Caki2 (cell line): ENCODE measurements around the gene RNF144A. TPM values are rescaled to one million over a fixed set of nuclear protein-coding genes. Genes with fewer than 3 reads are reported as not detected.
A peak's percentile ranks its signal among the peaks of the same experiment; 100 is the strongest.

Source experiments
- DNase-seq: peaks from one replicate; pipeline ENCODE4 v3.0.0-alpha.2; 2015; ENCODE audit warnings: low read depth
- in situ Hi-C: cut with HindIII; loops from 2 replicates; pipeline ENCODE4 v1.10.0; 2016; ENCODE audit warnings: low sequenced_read_pairs, low pct_unique_long_range_greater_than_20kb, mixed read lengths
- total RNA-seq: library from RNA; depleted of rRNA; stranded (reverse); fragments of >200 nt; shearing (Covaris generic); gene quantifications from 2 replicates; pipeline ENCODE4 v1.2.3, GENCODE V29; 2014; ENCODE audit warnings: low replicate concordance

The RNF144A gene
- total RNA-seq, 1 experiment from 2014 or later, result 5.0 TPM

GRCh38 chr2:7040547-7040946 lies 123.3 kb downstream of the RNF144A start:
- in situ Hi-C loops, result no loop called here
- no peak for DNase-seq

DNA sequence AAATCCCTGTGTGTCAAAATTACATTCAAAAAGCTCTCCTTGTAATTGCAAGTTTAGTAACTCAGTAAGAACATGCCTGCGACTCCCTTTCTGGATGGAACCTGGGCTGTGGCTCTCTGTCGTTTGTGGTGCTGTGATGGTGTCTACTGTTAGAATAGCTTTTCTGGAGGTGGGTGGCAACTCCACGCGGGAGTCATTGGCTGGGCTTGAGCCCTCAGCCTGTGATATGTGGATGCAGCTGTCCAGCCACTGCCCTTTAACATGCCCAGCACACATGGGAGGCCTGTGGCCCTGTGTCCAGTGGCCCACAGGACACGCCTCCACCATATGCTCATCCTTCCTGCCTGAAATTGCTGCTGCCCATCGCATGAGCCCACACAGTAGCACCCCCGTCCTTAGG lies 124.2 kb downstream of the RNF144A start:
- no peak for DNase-seq
- in situ Hi-C loops, result no loop called here

- in situ Hi-C loops, result no loop called here
- DNase-seq, result no peak
Measured at GRCh38 chr2:7043690-7044089, 126.5 kb downstream of the RNF144A start.

DNA sequence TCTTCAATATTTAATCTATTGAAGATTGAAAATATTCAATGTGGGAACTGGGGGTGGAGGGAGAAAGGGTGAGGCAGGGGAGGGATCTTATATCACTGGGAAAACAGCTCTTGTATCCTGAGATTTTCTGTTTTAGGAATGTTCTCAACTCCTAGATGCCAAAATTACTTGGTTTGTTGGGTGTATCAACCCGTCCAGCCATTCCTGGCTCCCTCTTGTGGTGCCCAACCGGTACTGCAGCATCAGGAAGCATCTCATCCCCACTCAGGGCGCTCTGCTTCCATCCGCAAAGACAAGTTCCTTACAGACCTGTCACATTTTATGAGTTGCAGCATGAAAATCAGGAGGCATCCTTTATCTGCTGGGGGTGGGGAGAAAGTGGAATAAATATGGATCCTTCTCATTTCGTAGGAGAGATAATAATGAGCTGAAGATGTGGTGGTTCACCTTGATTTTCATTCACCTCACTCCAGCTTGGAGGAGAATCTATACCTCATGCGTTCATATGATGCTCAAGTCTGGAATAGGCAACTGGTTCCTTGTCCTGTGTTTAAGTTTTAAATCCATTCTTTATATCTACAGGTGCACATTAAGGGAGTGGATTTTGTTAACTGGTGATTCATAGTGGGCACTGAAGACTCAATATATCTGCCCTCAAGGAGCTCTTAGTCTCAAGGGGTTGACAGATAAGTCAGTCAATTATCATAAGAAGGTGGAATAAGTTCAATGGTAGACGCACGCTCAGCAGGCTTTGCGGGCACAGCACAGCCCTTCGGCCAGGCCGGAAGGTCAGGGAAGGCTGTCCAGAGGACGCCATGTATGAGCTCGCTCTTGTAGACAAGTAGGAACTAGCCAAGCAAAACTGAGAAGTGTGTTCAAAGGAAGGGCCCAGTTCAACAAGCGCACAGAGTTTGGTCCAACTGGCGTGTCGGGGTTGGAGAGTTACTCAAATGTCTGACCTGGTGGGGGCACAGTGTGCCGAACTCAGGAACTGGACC lies 127.3 kb downstream of the RNF144A start:
- peak; percentile 18 for DNase-seq
- in situ Hi-C loops, result no loop called here

DNA sequence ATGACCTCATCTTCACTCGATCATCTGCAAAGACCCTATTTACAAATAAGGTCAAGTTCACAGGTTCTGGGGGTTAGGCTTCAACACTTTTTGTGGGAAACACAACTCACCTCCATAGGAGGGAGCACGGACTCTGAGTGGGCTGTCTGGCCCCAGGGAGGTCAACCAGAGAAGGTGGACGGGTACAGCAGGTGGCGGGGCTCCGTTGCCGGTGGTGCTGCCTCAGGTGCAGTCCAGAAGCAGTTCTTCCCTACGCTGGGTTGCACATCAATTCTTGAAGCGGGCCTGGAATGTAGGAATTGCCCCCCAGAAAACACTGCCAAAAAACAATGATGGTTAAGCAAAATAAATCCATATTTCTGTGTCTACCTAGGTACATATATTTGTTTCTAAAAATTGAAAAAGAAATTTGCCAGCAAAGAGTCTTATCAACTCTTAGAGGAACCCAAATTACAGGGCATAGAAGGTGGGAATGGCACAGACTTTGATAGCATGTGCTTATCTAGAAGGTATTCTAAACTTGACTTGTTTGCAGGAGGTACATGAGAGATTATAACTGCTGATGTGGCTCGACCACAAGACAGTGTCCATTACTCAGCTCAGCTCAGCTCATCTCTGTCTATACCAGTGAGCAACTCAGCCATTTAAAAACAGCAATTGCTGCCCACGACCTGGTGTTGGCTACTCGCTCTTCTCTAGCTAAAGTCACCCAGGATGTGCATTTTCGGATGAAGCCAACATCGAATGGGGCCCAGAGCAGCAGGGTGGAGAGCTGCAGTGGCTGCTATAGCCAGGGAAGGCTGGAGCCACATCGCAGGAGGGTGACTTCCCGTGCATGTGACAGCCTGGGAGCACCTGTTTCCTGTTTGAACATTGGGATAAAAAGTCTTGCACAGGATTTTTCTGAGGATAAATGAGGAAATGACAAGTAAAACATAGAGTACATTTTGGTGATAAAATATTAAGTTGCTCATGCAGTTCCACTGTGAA lies 128.7 kb downstream of the RNF144A start:
- in situ Hi-C loops, result no loop called here
- no peak for DNase-seq

DNA sequence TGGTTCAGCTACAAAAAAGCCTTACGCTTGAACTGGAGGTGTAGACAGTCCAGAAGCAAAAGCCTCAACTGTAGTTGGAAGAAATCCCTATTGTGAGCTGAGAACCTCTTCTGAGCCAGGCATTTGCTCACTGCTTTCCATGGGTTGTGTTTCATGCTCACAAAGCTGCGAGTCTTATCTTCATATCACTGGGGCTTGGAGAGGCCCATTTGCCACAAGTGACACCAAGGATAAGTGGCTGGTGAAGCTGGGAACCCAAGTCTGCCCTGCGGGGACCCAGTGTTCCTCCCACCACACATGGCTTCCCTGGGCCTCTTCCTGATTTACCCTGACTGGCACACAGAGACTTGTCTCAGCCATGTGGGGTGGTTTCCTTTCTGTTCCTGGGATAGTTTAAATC lies 130.4 kb downstream of the RNF144A start:
- in situ Hi-C loops, result no loop called here
- DNase-seq, result no peak

GRCh38 chr2:7048762-7049294 lies 131.6 kb downstream of the RNF144A start:
- in situ Hi-C loops, result no loop called here
- no peak for DNase-seq

DNA sequence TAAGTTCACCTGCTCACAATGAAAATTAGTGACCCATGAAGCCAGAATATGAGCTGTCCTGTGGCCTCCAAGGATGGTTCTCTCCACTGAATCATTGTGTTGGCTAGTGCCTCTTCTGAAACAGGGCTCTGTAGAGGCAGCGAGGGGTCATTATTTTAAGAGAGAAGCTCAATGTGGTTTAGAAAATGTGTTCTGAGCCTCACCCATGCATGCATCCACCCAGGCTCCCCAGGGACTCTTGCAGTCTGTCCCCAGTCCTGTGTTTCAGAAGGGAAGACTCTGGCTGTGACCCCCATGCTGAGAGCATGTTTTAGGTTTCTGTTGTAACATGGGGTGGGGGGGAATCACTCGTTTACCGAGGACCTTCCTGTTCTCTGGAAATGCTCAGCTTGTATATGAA lies 135.2 kb downstream of the RNF144A start:
- in situ Hi-C loops, result no loop called here
- DNase-seq, result no peak

GRCh38 chr2:7053650-7054265 lies 136.5 kb downstream of the RNF144A start:
- in situ Hi-C loops, result no loop called here
- DNase-seq, result no peak

- in situ Hi-C loops, result no loop called here
Measured at GRCh38 chr2:7057865-7058400, 140.7 kb downstream of the RNF144A start.

DNA sequence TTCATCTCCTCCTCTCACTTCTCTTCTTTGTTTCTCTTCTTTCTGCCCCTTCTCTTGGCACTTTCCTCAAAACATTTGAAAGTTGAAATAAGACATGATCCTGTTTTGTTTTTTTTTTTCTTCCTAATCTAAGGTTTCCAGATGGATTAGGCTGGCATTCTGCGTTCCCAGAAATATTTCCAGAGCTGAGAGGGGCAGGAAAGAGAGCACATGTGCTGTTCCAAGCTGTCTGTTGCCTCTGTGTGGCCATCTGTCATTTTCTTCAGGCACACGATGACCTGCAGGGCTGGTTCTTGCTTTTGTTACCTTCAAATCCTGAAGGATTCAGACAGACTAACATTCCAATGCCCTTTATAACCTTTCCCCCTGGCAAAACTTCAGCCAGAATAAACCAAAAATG lies 142.9 kb downstream of the RNF144A start:
- in situ Hi-C loops, result no loop called here
- DNase-seq, result no peak

More at GRCh38 chr2:7057865-7058400, 140.7 kb downstream of the RNF144A start:
- no peak for DNase-seq

DNA sequence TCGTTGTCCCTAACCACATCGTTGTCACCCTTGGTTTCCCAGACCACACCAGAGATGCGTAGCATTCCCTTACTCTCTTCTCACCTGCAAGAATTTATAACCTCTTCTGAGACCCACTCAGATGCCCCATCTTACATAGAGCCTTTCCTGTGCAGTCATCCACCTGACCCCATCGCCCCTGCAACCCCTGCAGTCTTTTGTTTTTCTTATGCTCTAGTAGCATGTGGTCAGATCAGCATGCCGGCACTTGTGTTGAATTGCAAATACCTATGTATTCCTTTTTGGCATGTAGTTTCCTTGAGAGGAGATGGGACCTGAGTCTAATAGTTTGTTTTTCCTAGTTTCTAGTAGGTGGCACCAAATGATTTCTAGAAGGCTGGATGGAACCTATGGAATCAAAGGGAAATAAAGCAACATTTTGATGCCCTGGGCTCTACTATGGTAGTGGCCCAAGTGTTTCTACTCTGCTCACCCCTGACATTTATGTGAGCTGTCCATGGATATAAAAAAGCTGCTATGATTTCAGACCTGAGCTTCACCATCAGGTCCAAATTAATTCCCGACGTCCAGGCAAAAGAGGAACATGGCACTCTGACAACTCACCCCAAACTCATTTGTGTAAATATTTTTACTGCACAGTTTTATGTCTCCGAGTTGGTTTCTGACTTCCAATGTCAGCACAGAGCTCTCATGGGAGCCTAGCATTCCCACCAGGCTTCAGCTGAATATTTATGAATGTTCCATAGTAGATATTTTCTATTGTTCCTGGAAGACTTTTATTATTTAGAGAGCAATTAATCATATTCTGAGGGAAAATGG lies 143.6 kb downstream of the RNF144A start:
- in situ Hi-C loops, result no loop called here
- DNase-seq, result no peak

- no peak for DNase-seq
- in situ Hi-C loops, result no loop called here
Measured at GRCh38 chr2:7061450-7061789, 144.2 kb downstream of the RNF144A start.

DNA sequence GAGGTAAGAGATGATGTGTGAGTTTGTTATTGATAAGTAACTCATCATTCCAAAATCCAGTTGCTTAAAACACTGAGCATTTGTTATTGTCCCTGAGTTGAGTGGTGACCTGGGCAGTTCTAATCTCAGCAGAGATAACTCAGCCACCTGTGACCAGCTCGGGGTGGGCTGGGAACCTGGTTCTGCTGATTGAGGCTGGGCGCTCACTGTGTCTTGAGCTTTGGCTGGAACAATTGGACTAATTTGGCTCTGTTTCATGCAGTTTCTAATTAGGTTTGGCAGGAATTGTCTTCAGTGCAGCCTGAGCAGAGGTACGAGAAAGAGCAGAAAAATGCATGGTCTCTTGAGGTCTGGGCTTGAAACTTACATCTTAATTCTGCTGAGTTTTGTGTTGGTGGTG lies 144.7 kb downstream of the RNF144A start:
- DNase-seq, result no peak
- in situ Hi-C loops, result no loop called here

GRCh38 chr2:7063789-7064188 lies 146.6 kb downstream of the RNF144A start:
- in situ Hi-C loops, result no loop called here
- DNase-seq, result no peak

DNA sequence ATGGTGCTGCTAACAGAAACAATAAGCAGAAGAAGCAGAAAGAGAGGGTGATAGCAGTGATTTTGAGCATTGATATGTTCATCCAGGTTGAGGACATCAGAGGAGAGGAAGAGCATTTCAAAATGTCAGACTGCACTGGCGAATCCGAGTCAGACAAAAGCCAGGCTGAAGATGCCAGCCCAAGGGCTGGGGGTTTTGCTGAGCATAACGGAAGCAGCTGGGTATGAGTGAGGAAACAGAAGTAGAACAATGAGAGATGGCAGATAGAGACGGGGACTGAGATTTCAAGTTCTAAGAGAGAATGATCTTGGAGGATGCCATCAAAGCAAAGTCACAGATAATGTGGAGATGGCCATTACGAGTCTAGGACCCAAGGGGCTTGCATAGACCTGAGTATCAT lies 151.2 kb downstream of the RNF144A start:
- in situ Hi-C loops, result no loop called here
- no peak for DNase-seq

DNA sequence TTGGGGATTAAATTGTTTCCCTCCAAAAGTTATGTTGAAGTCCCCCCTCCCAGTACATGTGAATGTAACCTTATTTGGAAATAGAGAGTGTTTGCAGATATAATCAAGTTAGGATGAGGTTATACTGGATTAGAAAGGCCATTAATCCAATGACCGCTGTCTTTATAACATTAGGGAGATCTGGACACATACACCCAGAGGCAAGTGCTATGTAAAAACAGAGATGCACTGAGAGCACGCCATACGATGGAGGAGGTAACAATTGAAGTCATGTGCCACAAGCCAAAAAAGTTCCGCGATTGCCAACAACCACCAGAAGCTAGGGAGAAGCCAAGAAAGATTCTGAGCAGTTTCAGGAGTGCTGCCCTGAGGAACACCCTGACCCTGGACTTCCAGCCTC lies 153.3 kb downstream of the RNF144A start:
- DNase-seq, result no peak
- in situ Hi-C loops, result no loop called here
